Measurements from ENCODE around the gene DNAJB6.

GRCh38 chr7:157431951-157432540 lies 95.2 kb downstream of the DNAJB6 start:
- TF ChIP-seq CTCF (conservative IDR thresholded peaks at IDR 0.05; ENCODE audit: low read depth, low read length) = no peak
- no peak for TF ChIP-seq POLR2A (IDR thresholded peaks at IDR 0.05; ENCODE audit: low read depth, low read length)

Data from IMR-90 (cell line).